Activated naive CD4-positive, alpha-beta T cell treated with anti-CD3 and anti-CD28 coated beads for 36 hours (primary cell): Measurements from ENCODE around the gene PDLIM5. TPM values are rescaled to one million over a fixed set of nuclear protein-coding genes. Genes with fewer than 3 reads are reported as not detected.

Source experiments
- CTCF ChIA-PET: fragments of 350-600 bp; sonication (Branson Sonifier 250); formaldehyde crosslinking; loops from one replicate; lab custom pipeline; 2021; ENCODE audit warnings: antibody characterized with exemption; lab: Charles Lee
- DNase-seq: peaks from one replicate; pipeline ENCODE4 v3.0.0-alpha.2; 2020
- H3K27ac Mint-ChIP-seq: one replicate; pipeline ENCODE4 v1.8.0; 2021; ENCODE audit warnings: mild to moderate bottlenecking, mixed read lengths
- H3K27me3 Mint-ChIP-seq: one replicate; pipeline ENCODE4 v1.8.0; 2021; ENCODE audit warnings: low read depth, mixed read lengths
- H3K36me3 Mint-ChIP-seq: one replicate; pipeline ENCODE4 v1.8.0; 2021; ENCODE audit warnings: low read depth, mixed read lengths
- H3K4me1 Mint-ChIP-seq: one replicate; pipeline ENCODE4 v1.8.0; 2021; ENCODE audit warnings: low read depth, mixed read lengths
- H3K4me3 Mint-ChIP-seq: one replicate; pipeline ENCODE4 v1.8.0; 2021; ENCODE audit warnings: mild to moderate bottlenecking, moderate library complexity, mixed read lengths
- H3K9me3 Mint-ChIP-seq: one replicate; pipeline ENCODE4 v1.8.0; 2021; ENCODE audit warnings: mixed read lengths
- intact Hi-C: fragments of 100-400 bp; cut with micrococcal nuclease; formaldehyde crosslinking; loops from one replicate; pipeline ENCODE4 v1.15.1; 2023
- total RNA-seq, 2 experiments: library from RNA; stranded (reverse); gene quantifications; one replicate each; pipeline ENCODE4 v1.2.3, GENCODE V29; 2021

PDLIM5 gene
- total RNA-seq, 2 experiments from 2014 or later = 19.0 to 22.2 TPM

- no peak overlapping the region for H3K4me3 Mint-ChIP-seq
- DNase-seq = no peak
- H3K27me3 Mint-ChIP-seq = no peaks in the 10 kb centered on the region
- H3K4me1 Mint-ChIP-seq = no peaks in the 10 kb centered on the region
- H3K9me3 Mint-ChIP-seq = no peaks in the 10 kb centered on the region
- intact Hi-C loops = no loop called here
- CTCF ChIA-PET = no interaction called here
- peaks cover 1% of the 10 kb centered on the region for H3K36me3 Mint-ChIP-seq
- no peak overlapping the region for H3K27ac Mint-ChIP-seq
These were observed 217.0 kb downstream of the PDLIM5 start for GRCh38 chr4:94668724-94669123.

- Mint-ChIP-seq H3K9me3 (no peaks in the 10 kb centered on the region), H3K36me3 (no peaks in the 10 kb centered on the region), H3K4me1 (no peaks in the 10 kb centered on the region), H3K27me3 (no peaks in the 10 kb centered on the region), H3K27ac (no peak overlapping the region), H3K4me3 (no peak overlapping the region)
- no peak for DNase-seq
- CTCF ChIA-PET = no interaction called here
- intact Hi-C loops = no loop called here
These were observed 218.2 kb downstream of the PDLIM5 start for GRCh38 chr4:94669672-94670664.

GRCh38 chr4:94671113-94671512 is 219.4 kb downstream of the PDLIM5 start:
- intact Hi-C loops = no loop called here
- H3K9me3 Mint-ChIP-seq = no peaks in the 10 kb centered on the region
- H3K36me3 Mint-ChIP-seq = no peaks in the 10 kb centered on the region

GRCh38 chr4:94673961-94674360 is 222.2 kb downstream of the PDLIM5 start:
- no peaks in the 10 kb centered on the region for H3K36me3 Mint-ChIP-seq
- no peaks in the 10 kb centered on the region for H3K4me1 Mint-ChIP-seq
- no peak overlapping the region for H3K27ac Mint-ChIP-seq
- H3K4me3 Mint-ChIP-seq = no peak overlapping the region
- intact Hi-C loops = no loop called here
- peaks cover 3% of the 10 kb centered on the region for H3K27me3 Mint-ChIP-seq
- CTCF ChIA-PET = no interaction called here
- DNase-seq = no peak
- no peaks in the 10 kb centered on the region for H3K9me3 Mint-ChIP-seq

More at GRCh38 chr4:94671113-94671512, 219.4 kb downstream of the PDLIM5 start:
- Mint-ChIP-seq H3K4me1 (no peaks in the 10 kb centered on the region), H3K4me3 (no peak overlapping the region), H3K27me3 (no peaks in the 10 kb centered on the region), H3K27ac (no peak overlapping the region)
- CTCF ChIA-PET = no interaction called here
- no peak for DNase-seq

- intact Hi-C loops = no loop called here
- H3K36me3 Mint-ChIP-seq = no peaks in the 10 kb centered on the region
- no peaks in the 10 kb centered on the region for H3K9me3 Mint-ChIP-seq
- DNase-seq = no peak
- CTCF ChIA-PET = no interaction called here
- H3K27ac Mint-ChIP-seq = no peak overlapping the region
- no peak overlapping the region for H3K4me3 Mint-ChIP-seq
- H3K27me3 Mint-ChIP-seq = peaks cover 3% of the 10 kb centered on the region
- no peaks in the 10 kb centered on the region for H3K4me1 Mint-ChIP-seq
These were observed 225.2 kb downstream of the PDLIM5 start for GRCh38 chr4:94676970-94677369.

GRCh38 chr4:94678896-94679295 is 227.2 kb downstream of the PDLIM5 start:
- peaks cover 3% of the 10 kb centered on the region for H3K27me3 Mint-ChIP-seq
- H3K27ac Mint-ChIP-seq = no peak overlapping the region
- CTCF ChIA-PET = no interaction called here
- no peaks in the 10 kb centered on the region for H3K36me3 Mint-ChIP-seq
- no peak overlapping the region for H3K4me3 Mint-ChIP-seq
- H3K9me3 Mint-ChIP-seq = no peaks in the 10 kb centered on the region
- no peaks in the 10 kb centered on the region for H3K4me1 Mint-ChIP-seq
- DNase-seq = no peak
- intact Hi-C loops = no loop called here

GRCh38 chr4:94680176-94680862 is 228.6 kb downstream of the PDLIM5 start:
- Mint-ChIP-seq H3K27ac (no peak overlapping the region), H3K4me1 (no peaks in the 10 kb centered on the region), H3K9me3 (no peaks in the 10 kb centered on the region), H3K27me3 (peaks cover 3% of the 10 kb centered on the region), H3K4me3 (no peak overlapping the region), H3K36me3 (no peaks in the 10 kb centered on the region)
- no peak for DNase-seq
- CTCF ChIA-PET = interaction anchor here (1.0 kb wide), 1 partner anchor 13 kb away, joined by 3 read pairs; no protein-coding TSS in a partner anchor
- intact Hi-C loops = no loop called here

- Mint-ChIP-seq H3K27me3 (no peaks in the 10 kb centered on the region), H3K36me3 (no peaks in the 10 kb centered on the region), H3K4me1 (no peaks in the 10 kb centered on the region), H3K9me3 (no peaks in the 10 kb centered on the region), H3K27ac (no peak overlapping the region), H3K4me3 (no peak overlapping the region)
- CTCF ChIA-PET = no interaction called here
- intact Hi-C loops = no loop called here
- no peak for DNase-seq
These were observed 234.3 kb downstream of the PDLIM5 start for GRCh38 chr4:94686086-94686485.

- no peaks in the 10 kb centered on the region for H3K36me3 Mint-ChIP-seq
- no peak overlapping the region for H3K4me3 Mint-ChIP-seq
- intact Hi-C loops = no loop called here
- H3K27me3 Mint-ChIP-seq = no peaks in the 10 kb centered on the region
- H3K4me1 Mint-ChIP-seq = no peaks in the 10 kb centered on the region
- H3K27ac Mint-ChIP-seq = no peak overlapping the region
- CTCF ChIA-PET = no interaction called here
- no peak for DNase-seq
- no peaks in the 10 kb centered on the region for H3K9me3 Mint-ChIP-seq
These were observed 237.6 kb downstream of the PDLIM5 start for GRCh38 chr4:94689155-94689860.

GRCh38 chr4:94690851-94691254 is 239.1 kb downstream of the PDLIM5 start:
- DNase-seq = no peak
- Mint-ChIP-seq H3K4me3 (no peak overlapping the region), H3K36me3 (no peaks in the 10 kb centered on the region), H3K27me3 (no peaks in the 10 kb centered on the region), H3K4me1 (no peaks in the 10 kb centered on the region), H3K9me3 (no peaks in the 10 kb centered on the region), H3K27ac (no peak overlapping the region)
- intact Hi-C loops = no loop called here
- CTCF ChIA-PET = no interaction called here

- Mint-ChIP-seq H3K36me3 (no peaks in the 10 kb centered on the region), H3K4me3 (no peak overlapping the region), H3K27me3 (no peaks in the 10 kb centered on the region), H3K27ac (no peak overlapping the region), H3K9me3 (no peaks in the 10 kb centered on the region), H3K4me1 (no peaks in the 10 kb centered on the region)
- intact Hi-C loops = no loop called here
- CTCF ChIA-PET = no interaction called here
- no peak for DNase-seq
These were observed 239.8 kb downstream of the PDLIM5 start for GRCh38 chr4:94691552-94691951.

GRCh38 chr4:94695384-94695783 is 243.6 kb downstream of the PDLIM5 start:
- intact Hi-C loops = no loop called here
- H3K27me3 Mint-ChIP-seq = no peaks in the 10 kb centered on the region
- H3K27ac Mint-ChIP-seq = no peak overlapping the region
- CTCF ChIA-PET = no interaction called here
- H3K9me3 Mint-ChIP-seq = no peaks in the 10 kb centered on the region
- H3K36me3 Mint-ChIP-seq = no peaks in the 10 kb centered on the region
- no peak for DNase-seq
- H3K4me3 Mint-ChIP-seq = no peak overlapping the region
- no peaks in the 10 kb centered on the region for H3K4me1 Mint-ChIP-seq
